ENCODE results near the gene P2RX3.
A peak's percentile ranks its signal among the peaks of the same experiment; 100 is the strongest.

Gene P2RX3

GRCh38 chr11:57315491-57315890, 22.7 kb upstream of the P2RX3 start:
- Histone ChIP-seq H3K27ac (peak overlapping the region in 1 of 2 donors; percentile 65), H3K4me3 (peak overlapping the region; percentile 17)
- TF ChIP-seq, protein P1, sequence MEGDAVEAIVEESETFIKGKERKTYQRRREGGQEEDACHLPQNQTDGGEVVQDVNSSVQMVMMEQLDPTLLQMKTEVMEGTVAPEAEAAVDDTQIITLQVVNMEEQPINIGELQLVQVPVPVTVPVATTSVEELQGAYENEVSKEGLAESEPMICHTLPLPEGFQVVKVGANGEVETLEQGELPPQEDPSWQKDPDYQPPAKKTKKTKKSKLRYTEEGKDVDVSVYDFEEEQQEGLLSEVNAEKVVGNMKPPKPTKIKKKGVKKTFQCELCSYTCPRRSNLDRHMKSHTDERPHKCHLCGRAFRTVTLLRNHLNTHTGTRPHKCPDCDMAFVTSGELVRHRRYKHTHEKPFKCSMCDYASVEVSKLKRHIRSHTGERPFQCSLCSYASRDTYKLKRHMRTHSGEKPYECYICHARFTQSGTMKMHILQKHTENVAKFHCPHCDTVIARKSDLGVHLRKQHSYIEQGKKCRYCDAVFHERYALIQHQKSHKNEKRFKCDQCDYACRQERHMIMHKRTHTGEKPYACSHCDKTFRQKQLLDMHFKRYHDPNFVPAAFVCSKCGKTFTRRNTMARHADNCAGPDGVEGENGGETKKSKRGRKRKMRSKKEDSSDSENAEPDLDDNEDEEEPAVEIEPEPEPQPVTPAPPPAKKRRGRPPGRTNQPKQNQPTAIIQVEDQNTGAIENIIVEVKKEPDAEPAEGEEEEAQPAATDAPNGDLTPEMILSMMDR (IDR thresholded peaks at IDR 0.05), result no peak
- DNase-seq (ENCODE audit: low spot score), result no peak

GRCh38 chr11:57316017-57316416, 22.1 kb upstream of the P2RX3 start:
- TF ChIP-seq, protein P1 (IDR thresholded peaks at IDR 0.05), result no peak
- no peak for DNase-seq (ENCODE audit: low spot score)
- Histone ChIP-seq H3K27ac (peak overlapping the region in 1 of 2 donors; percentile 65), H3K4me3 (peak overlapping the region; percentile 11)

DNA sequence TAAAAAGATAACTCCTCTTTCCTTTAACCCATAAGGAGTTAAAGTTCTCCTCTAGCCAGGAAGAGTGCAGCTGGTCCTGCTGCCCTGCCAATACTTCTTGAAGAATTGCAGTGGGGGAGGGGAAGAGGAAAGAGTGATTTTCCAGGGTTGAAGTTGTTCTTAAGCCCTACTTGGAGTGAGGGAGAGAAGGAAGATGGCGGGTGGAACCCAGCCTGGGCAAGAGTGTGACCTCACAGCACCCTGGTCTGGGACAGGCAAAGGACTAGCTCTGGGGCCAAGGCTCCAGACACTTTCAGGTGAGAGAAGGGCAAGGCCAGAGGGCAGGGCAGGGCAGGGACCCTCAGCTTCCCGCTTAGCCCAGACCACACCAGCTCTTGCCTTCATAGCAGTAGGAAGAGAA, 20.0 kb upstream of the P2RX3 start:
- TF ChIP-seq, protein P1 (IDR thresholded peaks at IDR 0.05), result no peak
- peak overlapping the region; percentile 35 for H3K4me3 ChIP-seq
- DNase-seq (ENCODE audit: low spot score), result no peak
- peak overlapping the region; percentile 52 to 65 for H3K27ac ChIP-seq

DNA sequence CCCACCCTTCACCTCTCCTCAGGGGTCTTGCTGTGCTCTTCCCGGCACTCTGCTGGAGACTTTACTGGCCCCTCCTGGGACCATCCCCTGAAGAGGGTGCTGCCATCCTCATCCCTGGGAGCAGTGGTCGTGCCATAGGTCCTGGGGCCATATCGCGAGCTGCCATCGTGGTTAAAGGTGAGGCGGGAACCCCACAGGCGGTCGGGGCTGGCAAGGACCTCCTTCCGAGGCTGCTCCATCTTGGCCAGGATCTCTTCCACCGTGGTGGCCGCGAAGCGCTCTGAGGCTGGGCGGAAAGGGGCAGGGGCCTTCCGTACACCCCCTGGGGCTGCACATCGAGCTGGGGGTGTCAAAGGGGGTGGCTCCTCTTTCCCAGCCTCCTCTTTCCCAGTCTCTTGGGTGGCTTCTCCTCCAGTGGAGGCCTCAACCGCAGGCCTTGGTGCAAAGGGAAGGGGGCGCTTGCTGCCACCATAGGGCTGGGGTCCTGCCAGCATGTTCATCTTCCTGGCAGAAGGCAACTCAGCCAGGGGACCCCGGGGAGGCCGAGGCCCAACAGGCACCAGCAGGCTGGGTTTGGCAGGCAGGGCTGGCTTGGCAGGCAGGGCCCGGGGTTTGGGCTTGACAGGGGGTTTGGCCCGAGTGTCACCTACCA, 18.0 kb upstream of the P2RX3 start:
- no peak for DNase-seq (ENCODE audit: low spot score)
- Histone ChIP-seq H3K4me3 (peak overlapping the region; percentile 99), H3K27ac (peak overlapping the region; percentile 30 to 100)
- TF ChIP-seq, protein P1 (IDR thresholded peaks at IDR 0.05), result no peak

- TF ChIP-seq, protein P1 (IDR thresholded peaks at IDR 0.05), result no peak
- H3K27ac ChIP-seq, result peak overlapping the region; percentile 94 to 100
- no peak for DNase-seq (ENCODE audit: low spot score)
- peak overlapping the region; percentile 99 for H3K4me3 ChIP-seq
These were observed 17.3 kb upstream of the P2RX3 start for GRCh38 chr11:57320719-57321387.

DNA sequence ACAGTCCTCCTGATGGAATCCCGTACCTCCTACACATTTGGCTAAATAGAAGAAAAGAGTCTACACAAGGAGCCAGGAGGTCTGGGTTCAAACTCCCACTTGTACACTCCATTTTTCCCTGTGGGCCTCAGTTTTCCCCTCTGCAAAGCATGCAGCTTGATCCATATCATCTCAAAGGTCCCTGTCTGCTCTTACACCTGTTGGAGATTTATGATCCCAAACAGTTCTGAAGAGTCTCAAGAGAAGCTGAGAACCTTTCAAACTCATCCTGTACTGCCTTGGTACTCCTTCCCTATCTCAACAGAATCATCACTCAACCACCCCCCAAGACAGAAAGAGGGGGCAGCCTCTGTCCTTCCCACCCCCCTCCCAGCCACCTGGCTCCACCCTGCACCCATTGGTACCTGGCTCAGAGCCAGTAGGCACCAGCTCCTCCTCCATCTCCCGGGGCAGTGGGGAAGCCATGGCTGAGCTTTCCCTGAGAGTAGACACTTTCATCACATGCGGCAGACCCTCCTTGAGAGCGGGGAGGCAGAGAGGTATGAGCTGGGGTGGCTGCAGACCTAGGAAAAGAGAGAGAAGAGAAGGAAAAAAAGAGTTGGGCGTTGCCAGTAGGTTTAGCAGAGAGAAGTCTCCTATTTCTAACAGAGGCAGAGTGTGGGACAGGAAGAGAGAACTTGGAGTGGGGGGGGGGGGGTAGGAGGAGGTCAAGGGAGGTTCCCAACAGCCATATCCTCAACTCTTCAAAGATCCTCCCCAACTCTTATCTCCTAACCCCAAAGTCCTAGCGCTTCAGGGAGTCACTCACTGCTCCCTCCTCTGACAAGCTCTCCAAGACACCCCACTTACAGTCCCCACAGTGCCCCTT, 16.5 kb upstream of the P2RX3 start:
- no peak for DNase-seq (ENCODE audit: low spot score)
- peak overlapping the region; percentile 94 to 100 for H3K27ac ChIP-seq
- TF ChIP-seq, protein P1 (IDR thresholded peaks at IDR 0.05), result no peak
- peak overlapping the region; percentile 99 for H3K4me3 ChIP-seq

All from coronary artery (tissue), 2 donors.